ENCODE measurements around the gene HNRNPA0.
A peak's percentile ranks its signal among the peaks of the same experiment; 100 is the strongest.

Gene HNRNPA0

DNA sequence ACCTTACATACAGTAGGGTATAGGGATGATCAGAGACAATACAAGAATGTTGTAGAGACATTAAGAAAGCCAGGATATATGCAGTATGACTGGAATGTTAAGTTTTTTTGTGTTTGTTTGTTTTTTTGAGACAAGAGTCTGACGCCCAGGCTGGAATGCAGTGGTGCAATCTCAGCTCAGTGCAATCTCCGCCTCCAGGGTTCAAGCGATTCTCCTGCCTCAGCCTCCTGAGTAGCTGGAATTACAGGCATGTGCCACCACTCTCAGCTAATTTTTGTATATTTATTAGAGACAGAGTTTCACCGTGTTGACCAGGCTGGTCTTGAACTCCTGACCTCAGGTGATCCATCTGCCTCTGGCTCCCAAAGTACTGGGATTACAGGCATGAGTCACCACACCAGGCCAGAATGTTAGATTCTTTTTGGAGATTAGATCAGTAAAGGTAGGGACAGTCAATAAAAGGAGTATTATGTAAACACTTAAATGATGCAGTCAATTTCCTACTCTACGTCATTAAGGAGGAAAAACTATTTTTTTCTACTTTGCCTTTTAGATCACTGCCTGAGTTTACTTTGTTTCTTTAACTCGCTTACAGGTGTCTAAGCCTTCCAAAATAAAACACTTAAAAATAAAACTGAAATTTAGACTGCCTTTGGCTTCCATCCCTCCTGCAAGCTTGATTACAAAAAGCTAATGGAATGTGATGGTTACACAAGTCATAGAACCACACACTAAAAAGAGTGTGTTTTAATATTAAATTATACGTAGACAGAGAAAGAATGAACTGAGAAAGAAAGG lies 6.8 kb upstream of the HNRNPA0 start:
- peaks cover 2% of the 10 kb centered on the region for H3K36me3 Mint-ChIP-seq
- no peaks in the 10 kb centered on the region for H3K27me3 Mint-ChIP-seq
- H3K4me1 Mint-ChIP-seq, result no peaks in the 10 kb centered on the region
- H3K9me3 Mint-ChIP-seq, result no peaks in the 10 kb centered on the region
- no peak overlapping the region for H3K27ac Mint-ChIP-seq
- H3K4me3 Mint-ChIP-seq, result no peak overlapping the region

DNA sequence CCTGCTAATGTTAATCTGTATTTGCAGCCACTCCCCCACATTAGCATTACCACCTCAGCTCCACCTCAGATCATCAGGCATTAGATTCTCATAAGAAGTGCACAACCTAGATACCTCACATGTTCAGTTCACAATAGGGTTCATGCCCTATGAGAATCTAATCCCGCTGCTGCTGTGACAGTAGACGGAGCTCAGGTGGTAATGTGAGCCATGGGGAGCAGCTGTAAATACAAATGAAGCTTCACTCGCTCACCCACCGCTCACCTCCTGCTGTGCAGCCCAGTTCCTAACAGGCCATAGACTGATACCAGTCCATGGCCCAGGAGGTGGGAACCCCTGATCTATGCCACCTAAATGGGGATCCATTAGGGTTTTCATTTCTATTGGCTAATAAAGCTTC lies 6.1 kb upstream of the HNRNPA0 start:
- H3K27ac Mint-ChIP-seq, result no peak overlapping the region
- H3K27me3 Mint-ChIP-seq, result no peaks in the 10 kb centered on the region
- no peaks in the 10 kb centered on the region for H3K9me3 Mint-ChIP-seq
- H3K4me1 Mint-ChIP-seq, result peaks cover 1% of the 10 kb centered on the region
- peaks cover 2% of the 10 kb centered on the region for H3K36me3 Mint-ChIP-seq
- no peak overlapping the region for H3K4me3 Mint-ChIP-seq

DNA sequence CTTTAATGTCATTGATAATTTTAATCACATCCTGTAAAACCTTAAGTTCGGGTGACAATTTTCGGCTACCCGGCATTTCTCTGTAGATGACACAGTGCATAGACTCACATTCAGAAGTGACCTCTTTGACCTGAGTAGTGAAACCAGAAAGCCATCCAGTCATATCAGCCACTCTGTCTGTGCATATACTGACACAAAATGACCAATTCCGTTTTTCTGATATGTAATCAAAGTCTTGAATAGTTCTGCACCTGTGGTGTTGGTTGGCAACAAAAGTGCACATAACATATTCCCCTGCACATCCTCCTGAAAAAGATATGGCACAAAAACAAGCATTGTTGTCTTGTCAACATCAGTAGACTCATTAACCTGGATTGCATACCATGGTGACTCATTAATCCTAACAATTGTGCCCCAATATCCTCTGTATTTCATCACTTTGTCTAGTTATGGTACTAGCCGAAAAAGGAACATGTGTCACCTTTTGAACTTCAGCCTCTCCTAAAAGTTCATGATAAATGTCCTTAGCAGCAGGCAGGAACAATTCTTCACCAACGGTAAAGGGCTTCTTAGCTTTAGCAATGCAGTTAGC lies 4.6 kb upstream of the HNRNPA0 start:
- Mint-ChIP-seq H3K36me3 (peaks cover 2% of the 10 kb centered on the region), H3K9me3 (no peaks in the 10 kb centered on the region)

DNA sequence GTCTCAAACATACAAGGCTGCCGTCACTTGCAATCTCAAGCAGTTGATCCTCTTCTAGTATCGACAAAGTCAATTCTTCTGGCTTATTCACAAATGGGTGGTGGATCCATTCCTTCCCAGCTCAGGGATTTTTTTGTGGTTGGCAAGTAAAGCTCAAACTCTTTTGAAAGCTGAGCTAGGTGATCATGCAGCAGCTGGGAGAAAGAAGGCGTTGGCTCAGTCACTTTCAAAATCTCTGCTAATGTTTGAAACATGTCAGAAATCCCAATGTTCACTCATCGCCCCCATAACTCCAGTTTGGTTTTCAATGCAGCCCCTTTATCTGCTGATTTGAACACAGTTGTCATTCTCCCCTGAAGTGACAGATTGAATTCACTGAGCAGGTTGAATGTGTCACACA lies 4.0 kb upstream of the HNRNPA0 start:
- H3K4me3 Mint-ChIP-seq, result no peak overlapping the region
- peaks cover 2% of the 10 kb centered on the region for H3K36me3 Mint-ChIP-seq
- no peak overlapping the region for H3K27ac Mint-ChIP-seq
- no peaks in the 10 kb centered on the region for H3K27me3 Mint-ChIP-seq
- no peaks in the 10 kb centered on the region for H3K9me3 Mint-ChIP-seq
- peaks cover 6% of the 10 kb centered on the region for H3K4me1 Mint-ChIP-seq

More for the DNA sequence above, 4.6 kb upstream of the HNRNPA0 start:
- H3K27ac Mint-ChIP-seq, result no peak overlapping the region
- H3K4me1 Mint-ChIP-seq, result peaks cover 6% of the 10 kb centered on the region
- no peaks in the 10 kb centered on the region for H3K27me3 Mint-ChIP-seq
- H3K4me3 Mint-ChIP-seq, result no peak overlapping the region

DNA sequence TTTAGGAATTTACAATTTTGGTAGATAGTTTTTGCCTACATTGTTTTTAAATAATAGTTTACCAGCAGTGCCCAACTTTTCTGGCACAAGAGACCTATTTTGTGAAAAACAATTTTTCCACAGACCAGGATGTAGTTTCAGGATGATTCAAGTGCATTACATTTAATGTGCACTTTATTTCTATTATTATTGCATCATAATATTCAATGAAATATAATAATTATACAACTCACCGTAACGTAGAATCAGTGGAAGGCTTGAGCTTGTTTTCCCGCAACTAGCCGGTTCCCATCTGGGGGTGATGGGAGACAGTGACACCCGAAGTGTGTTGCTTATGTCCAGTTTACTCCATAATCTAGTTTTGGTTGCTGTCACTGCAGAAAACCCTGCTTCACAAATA lies 3.5 kb upstream of the HNRNPA0 start:
- no peaks in the 10 kb centered on the region for H3K27me3 Mint-ChIP-seq
- no peak overlapping the region for H3K4me3 Mint-ChIP-seq
- peaks cover 6% of the 10 kb centered on the region for H3K4me1 Mint-ChIP-seq
- peaks cover 4% of the 10 kb centered on the region for H3K36me3 Mint-ChIP-seq
- no peak overlapping the region for H3K27ac Mint-ChIP-seq
- H3K9me3 Mint-ChIP-seq, result no peaks in the 10 kb centered on the region

DNA sequence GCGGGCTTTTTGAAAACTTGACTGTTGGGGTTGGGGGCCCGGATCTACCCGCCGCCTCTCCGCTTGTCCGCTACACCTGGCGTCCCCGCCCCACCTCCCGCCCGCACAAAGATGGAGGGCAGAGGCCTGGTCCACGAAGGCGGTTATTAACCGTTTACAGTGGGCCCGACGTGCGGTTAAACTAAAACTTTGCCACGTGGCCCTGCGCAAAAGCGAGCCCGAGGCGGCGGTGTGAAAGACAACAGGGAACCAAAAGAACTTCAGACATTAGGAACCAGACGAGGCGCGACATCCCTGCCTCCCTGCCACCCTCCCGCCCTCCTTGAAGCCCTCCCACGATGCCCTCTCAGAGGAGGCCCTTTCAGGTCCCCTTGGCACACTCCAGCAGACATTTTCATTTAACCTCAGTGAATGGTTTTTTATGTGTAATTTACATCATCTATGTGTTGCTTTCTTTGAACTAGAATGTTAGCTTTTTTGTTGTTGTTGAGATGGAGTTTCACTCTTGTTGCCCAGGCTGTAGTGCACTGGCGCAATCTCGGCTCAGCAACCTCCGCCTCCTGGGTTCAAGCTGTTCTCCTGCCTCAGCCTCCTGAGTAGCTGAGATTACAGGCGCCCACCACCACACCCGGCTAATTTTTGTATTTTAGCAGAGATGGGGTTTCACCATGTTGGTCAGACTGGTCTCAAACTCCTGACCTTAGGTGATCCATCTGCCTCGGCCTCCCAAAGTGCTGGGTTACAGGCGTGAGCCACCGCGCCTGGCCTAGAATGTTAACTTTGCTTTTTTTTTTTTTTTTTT lies 999 bp upstream of the HNRNPA0 start:
- H3K36me3 Mint-ChIP-seq, result peaks cover 21% of the 10 kb centered on the region
- H3K4me3 Mint-ChIP-seq, result peak overlapping the region; percentile 96
- no peaks in the 10 kb centered on the region for H3K9me3 Mint-ChIP-seq
- H3K4me1 Mint-ChIP-seq, result peaks cover 28% of the 10 kb centered on the region
- H3K27me3 Mint-ChIP-seq, result no peaks in the 10 kb centered on the region
- H3K27ac Mint-ChIP-seq, result peak overlapping the region; percentile 100

DNA sequence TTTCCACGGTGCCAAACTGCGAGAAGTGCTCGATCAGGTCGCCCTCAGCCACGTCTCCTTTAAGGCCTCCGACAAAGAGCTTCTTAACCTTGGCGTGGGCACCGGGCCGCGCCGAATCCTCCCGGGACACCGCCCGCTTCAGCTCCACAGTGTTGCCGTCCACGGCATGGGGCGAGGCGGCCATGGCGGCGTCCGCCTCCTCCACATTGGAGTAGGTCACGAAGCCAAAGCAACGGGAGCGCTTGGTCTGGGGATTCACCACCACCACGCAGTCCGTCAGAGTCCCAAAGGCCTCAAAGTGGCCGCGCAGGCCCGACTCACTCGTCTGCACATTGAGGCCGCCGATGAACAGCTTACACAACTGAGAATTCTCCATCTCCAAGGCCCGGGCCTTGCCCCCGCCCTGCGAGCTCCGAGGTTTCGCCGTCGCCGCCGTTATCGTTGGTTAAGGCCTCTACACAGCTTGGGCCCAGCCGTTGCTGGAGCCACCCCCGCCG lies 424 bp downstream of the HNRNPA0 start:
- Mint-ChIP-seq H3K27me3 (no peaks in the 10 kb centered on the region), H3K4me1 (peaks cover 30% of the 10 kb centered on the region), H3K27ac (peak overlapping the region; percentile 100), H3K9me3 (no peaks in the 10 kb centered on the region), H3K36me3 (peaks cover 19% of the 10 kb centered on the region), H3K4me3 (peak overlapping the region; percentile 96)

DNA sequence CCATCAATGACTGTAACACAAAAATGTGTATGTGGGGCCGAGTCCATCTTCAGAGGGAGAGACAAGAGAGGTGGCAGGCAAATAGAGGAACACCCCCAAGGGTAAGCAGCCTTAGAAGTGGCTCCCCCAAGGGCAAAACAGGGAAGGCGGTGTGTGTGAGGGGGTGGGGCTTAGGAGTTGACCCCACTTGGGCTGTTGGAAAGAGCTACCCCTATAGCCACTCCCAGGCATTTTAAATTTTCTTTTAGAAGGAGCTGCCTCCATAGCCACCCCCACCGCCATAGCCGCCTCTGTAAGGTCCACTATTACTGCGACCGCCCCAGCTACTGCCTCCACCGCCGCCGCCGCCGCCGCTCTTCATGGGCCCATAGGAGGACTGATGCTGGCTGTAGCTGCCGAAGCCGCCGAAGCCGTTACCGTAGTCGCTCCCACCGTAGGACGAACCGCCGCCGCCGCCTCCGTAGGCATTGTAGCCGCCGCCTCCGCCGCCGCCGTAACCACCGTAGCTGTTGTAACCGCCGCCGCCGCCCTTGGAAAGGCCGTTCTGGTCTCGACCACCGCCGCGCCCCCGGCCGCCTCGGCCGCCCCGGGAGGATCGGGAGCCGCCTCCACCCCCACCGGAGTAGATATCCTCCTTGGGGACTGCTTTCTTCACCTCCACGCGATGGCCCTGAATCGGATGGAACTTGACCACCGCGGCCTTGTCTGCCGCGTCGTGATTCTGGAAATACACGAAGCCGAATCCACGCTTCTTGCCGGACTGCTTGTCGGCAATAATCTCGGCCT lies 1.1 kb downstream of the HNRNPA0 start:
- Mint-ChIP-seq H3K4me3 (peak overlapping the region; percentile 96), H3K4me1 (peaks cover 30% of the 10 kb centered on the region), H3K27ac (peak overlapping the region; percentile 100), H3K36me3 (peaks cover 19% of the 10 kb centered on the region), H3K9me3 (no peaks in the 10 kb centered on the region), H3K27me3 (no peaks in the 10 kb centered on the region)

DNA sequence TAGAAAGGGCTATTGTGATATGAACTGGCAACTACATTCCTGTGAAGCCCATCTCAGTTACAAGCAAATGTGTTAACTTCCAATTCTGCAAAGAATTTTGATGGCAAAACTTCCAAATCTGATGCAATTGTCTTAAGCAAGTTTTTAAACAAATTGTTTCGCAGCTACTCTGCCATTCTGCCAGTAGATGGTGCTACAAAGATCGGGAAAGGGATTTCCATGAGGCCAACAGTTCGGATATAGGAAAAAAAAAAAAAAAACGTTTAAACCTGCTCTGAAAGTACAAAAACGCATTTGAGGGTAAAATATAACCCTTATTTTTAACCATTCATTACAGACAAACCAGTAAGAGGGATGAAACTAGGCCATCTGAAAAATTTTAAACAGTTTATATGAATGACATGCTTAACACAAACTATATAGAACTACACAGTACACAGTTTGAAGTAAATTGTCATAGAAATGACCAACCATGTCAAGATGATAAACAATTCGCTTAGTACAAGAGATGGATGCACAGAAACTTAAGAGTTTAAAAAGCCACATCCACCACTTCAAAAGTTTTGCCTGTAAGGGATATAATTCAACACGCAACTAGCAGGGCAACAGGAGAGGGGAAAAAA lies 2.2 kb downstream of the HNRNPA0 start:
- no peaks in the 10 kb centered on the region for H3K9me3 Mint-ChIP-seq
- no peaks in the 10 kb centered on the region for H3K27me3 Mint-ChIP-seq
- H3K4me3 Mint-ChIP-seq, result peak overlapping the region; percentile 96
- H3K27ac Mint-ChIP-seq, result peak overlapping the region; percentile 89
- peaks cover 30% of the 10 kb centered on the region for H3K4me1 Mint-ChIP-seq
- H3K36me3 Mint-ChIP-seq, result peaks cover 19% of the 10 kb centered on the region

DNA sequence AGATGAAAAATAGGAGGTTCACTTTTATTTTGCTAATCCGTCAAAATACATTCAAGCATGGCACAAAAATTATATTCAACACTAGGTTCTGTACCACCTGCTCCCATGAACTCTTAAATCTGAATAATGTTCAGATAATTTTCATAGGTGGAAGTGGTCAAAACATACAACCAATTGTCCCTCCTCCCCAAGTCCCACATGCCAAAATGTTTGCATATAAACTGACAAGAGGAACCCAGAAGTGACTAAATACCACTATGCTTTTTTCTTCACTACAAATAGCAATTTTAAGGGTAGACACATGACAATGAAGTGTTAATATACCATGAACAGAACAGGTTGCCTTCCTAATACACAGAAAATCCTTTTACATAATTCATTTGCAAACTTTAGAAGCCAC lies 3.7 kb downstream of the HNRNPA0 start:
- H3K4me1 Mint-ChIP-seq, result peaks cover 30% of the 10 kb centered on the region
- H3K27me3 Mint-ChIP-seq, result no peaks in the 10 kb centered on the region
- H3K4me3 Mint-ChIP-seq, result peak overlapping the region; percentile 96
- no peaks in the 10 kb centered on the region for H3K9me3 Mint-ChIP-seq
- peak overlapping the region; percentile 56 for H3K27ac Mint-ChIP-seq
- H3K36me3 Mint-ChIP-seq, result peaks cover 19% of the 10 kb centered on the region

DNA sequence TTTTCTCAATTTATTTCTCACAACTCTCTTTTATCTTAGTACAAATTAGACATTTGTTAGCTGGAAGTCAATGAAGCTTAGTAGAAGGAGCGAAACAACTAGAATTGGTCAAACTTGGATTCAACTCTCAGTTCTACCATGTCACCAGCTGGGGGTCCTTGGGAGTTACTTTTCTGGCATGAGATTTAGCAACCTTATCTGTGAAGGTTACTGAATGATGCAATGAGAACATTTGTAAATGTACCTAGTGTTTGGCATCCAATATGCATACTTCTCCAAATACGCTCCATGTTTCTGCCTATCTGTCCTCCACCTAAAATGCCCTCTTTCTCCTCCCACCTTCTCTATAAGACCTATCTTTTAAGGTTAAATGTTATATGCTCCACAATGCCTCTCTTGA lies 6.3 kb downstream of the HNRNPA0 start:
- H3K4me3 Mint-ChIP-seq, result no peak overlapping the region
- no peaks in the 10 kb centered on the region for H3K27me3 Mint-ChIP-seq
- H3K4me1 Mint-ChIP-seq, result peaks cover 30% of the 10 kb centered on the region
- H3K9me3 Mint-ChIP-seq, result no peaks in the 10 kb centered on the region
- H3K27ac Mint-ChIP-seq, result no peak overlapping the region
- H3K36me3 Mint-ChIP-seq, result peaks cover 19% of the 10 kb centered on the region

DNA sequence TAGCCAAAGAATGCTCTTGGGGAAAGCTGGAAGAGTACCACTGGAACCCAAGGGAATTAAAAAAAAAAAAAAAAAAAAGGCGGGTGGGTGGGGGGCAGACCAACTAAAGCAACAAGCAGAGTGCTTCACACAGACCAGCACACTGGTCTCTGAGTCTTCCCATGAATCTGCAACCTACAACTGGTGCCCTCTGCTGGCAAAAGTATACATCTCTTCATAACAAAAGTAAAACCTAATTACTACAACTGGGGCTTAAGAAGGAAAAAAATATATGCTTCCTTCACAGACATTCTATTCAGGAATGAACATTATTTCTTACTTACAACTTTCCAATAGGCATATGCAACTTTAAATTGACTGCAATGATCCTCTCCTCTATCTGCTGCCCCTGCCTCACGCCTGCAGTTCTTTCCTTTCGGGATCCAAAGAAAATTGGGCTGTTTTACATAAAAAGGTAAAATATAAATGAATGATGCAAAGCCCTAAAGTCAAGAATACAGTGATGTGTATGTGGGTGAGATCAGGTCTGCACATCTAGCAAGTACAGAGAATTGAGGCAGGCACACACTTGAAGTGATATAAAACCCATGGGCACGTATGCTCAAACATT lies 11.0 kb downstream of the HNRNPA0 start:
- Mint-ChIP-seq H3K27me3 (no peaks in the 10 kb centered on the region), H3K36me3 (no peaks in the 10 kb centered on the region), H3K9me3 (no peaks in the 10 kb centered on the region), H3K4me1 (peaks cover 31% of the 10 kb centered on the region), H3K27ac (no peak overlapping the region), H3K4me3 (no peak overlapping the region)

DNA sequence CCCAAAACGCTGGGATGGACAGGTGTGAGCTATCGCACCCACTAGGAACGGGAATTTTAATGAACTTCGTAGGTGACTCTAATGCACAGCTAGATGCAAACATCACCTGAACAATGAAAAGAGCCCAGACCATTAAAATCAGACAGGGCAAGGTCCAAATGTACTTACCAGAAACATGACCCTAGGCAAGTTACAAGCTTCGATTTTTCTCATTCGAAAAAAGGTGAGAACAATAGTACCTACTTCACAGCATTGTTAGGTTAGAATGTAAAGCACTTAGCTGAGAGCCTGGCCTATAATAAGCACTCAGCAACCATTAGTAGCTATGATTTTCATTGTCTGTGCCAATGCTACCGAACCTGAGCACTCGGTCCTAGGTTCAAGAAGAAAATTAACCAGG lies 12.4 kb downstream of the HNRNPA0 start:
- H3K36me3 Mint-ChIP-seq, result no peaks in the 10 kb centered on the region
- no peak overlapping the region for H3K27ac Mint-ChIP-seq
- H3K27me3 Mint-ChIP-seq, result no peaks in the 10 kb centered on the region
- no peaks in the 10 kb centered on the region for H3K9me3 Mint-ChIP-seq
- peaks cover 31% of the 10 kb centered on the region for H3K4me1 Mint-ChIP-seq
- H3K4me3 Mint-ChIP-seq, result no peak overlapping the region

DNA sequence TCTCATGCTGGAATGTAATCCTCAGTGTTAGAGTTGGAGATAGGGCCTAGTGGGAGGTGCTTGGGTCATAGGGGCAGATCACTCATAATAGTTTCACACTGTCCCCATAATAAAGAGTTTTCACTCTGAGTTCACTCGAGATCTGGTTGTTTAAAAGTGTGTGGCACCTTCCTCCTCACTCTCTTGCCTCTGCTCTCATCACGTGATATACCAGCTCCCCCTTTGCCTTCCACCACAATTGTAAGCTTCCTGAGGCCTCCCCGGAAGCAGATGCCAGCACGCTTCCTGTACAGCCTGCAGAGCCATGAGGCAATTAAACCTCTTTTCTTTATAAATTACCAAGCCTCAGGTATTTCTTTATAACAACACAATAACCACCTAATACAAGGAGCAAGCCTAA lies 14.4 kb downstream of the HNRNPA0 start:
- H3K4me1 Mint-ChIP-seq, result peaks cover 31% of the 10 kb centered on the region
- H3K9me3 Mint-ChIP-seq, result no peaks in the 10 kb centered on the region
- H3K36me3 Mint-ChIP-seq, result no peaks in the 10 kb centered on the region
- no peak overlapping the region for H3K27ac Mint-ChIP-seq
- no peak overlapping the region for H3K4me3 Mint-ChIP-seq
- no peaks in the 10 kb centered on the region for H3K27me3 Mint-ChIP-seq

All from activated naive CD4-positive, alpha-beta T cell treated with anti-CD3 and anti-CD28 coated beads, Interleukin-2, amount 50 U/mL, for 24 hours (primary cell).